GM12878 (cell line): Measurements from ENCODE around the gene MYG1. TPM values are rescaled to one million over a fixed set of nuclear protein-coding genes. Genes with fewer than 3 reads are reported as not detected.

Source experiments
- ATAC-seq: fragments of 200-7000 bp; cut with Tn5 transposase; 3 replicates; pipeline ENCODE4 v1.9.1; 2020; ENCODE audit warnings: mild to moderate bottlenecking, moderate library complexity
- BruUV-seq: library from RNA; stranded (reverse); fragments of 400-500 nt; replicated peaks from 2 replicates; lab custom pipeline; 2021; lab: Mats Ljungman, UMichigan
- CTCF ChIA-PET: fragments of 300-600 bp; sonication (Branson Sonifier 250); formaldehyde crosslinking; extraction: SDS; loops from one replicate; lab custom pipeline; 2021; ENCODE audit warnings: inconsistent platforms; lab: Yijun Ruan, JAX
- POLR2A ChIA-PET: fragments of 350-600 bp; formaldehyde crosslinking; extraction: SDS; loops from one replicate; lab custom pipeline; 2021; ENCODE audit warnings: inconsistent platforms; lab: Charles Lee
- RAD21 ChIA-PET: fragments of 300-600 bp; sonication (Branson Sonifier 250); formaldehyde crosslinking; loops from one replicate; lab custom pipeline; 2023; ENCODE audit warnings: antibody characterized with exemption; ENCODE audit not compliant: unreplicated experiment; lab: Charles Lee
- SMC1A ChIA-PET: fragments of 300-600 bp; sonication (Branson Sonifier 250); formaldehyde crosslinking; loops from one replicate; lab custom pipeline; 2023; ENCODE audit not compliant: unreplicated experiment, uncharacterized antibody; lab: Charles Lee
- DNase-seq: peaks from one replicate; pipeline ENCODE4 v3.0.0-alpha.2; 2011; ENCODE audit warnings: low read depth, low spot score
- FAIRE-seq: peaks from 3 replicates; lab custom pipeline; 2011; peaks lifted over from hg19 to GRCh38; lab: Jason Lieb, UNC
- H2AFZ ChIP-seq: 2 replicates; pipeline ENCODE4 v1.6.0; 2011; ENCODE audit warnings: low read depth, low read length, control low read depth; ENCODE audit not compliant: control insufficient read depth
- H3K27ac ChIP-seq: 2 replicates; pipeline ENCODE4 v1.5.1; 2011; ENCODE audit warnings: control low read depth; ENCODE audit not compliant: control insufficient read depth, insufficient read depth
- H3K27me3 ChIP-seq, 2 experiments: replicated peaks in 1 of 2; 2 replicates each; pipeline versions ENCODE4 v1.6.0 to v1.6.1; 2011; ENCODE audit warnings: low read length in 1 of 2; ENCODE audit not compliant: control insufficient read depth in 2 of 2, insufficient read depth in 2 of 2
- H3K36me3 ChIP-seq, 2 experiments: 2 replicates each; pipeline ENCODE4 v1.5.1; 2011; ENCODE audit warnings: low read length in 1 of 2; ENCODE audit not compliant: control insufficient read depth in 2 of 2, insufficient read depth in 2 of 2
- H3K4me1 ChIP-seq: 2 replicates; pipeline ENCODE4 v1.6.1; 2011; ENCODE audit warnings: mild to moderate bottlenecking, low read length, moderate library complexity, mixed read lengths; ENCODE audit not compliant: control insufficient read depth, insufficient read depth
- H3K4me2 ChIP-seq: 2 replicates; pipeline ENCODE4 v1.6.0; 2011; ENCODE audit warnings: control low read depth; ENCODE audit not compliant: control insufficient read depth, insufficient read depth
- H3K4me3 ChIP-seq: fragments of 200-600 bp; sonication (generic); 2 replicates; pipeline ENCODE4 v1.5.1; 2016
- H3K79me2 ChIP-seq: 2 replicates; pipeline ENCODE4 v1.6.0; 2011; ENCODE audit warnings: low read length; ENCODE audit not compliant: control insufficient read depth, insufficient read depth
- H3K9ac ChIP-seq: 2 replicates; pipeline ENCODE4 v1.8.0; 2011; ENCODE audit warnings: low read length, control low read depth, mixed read lengths; ENCODE audit not compliant: control insufficient read depth, insufficient read depth
- H3K9me3 ChIP-seq: replicated peaks from 3 replicates; pipeline ENCODE4 v1.5.1; 2011; ENCODE audit warnings: mild to moderate bottlenecking, low read length; ENCODE audit not compliant: control insufficient read depth, insufficient read depth
- H4K20me1 ChIP-seq: 2 replicates; pipeline ENCODE4 v1.6.0; 2011; ENCODE audit not compliant: control insufficient read depth, insufficient read depth
- DPF2 ChIP-seq: fragments of 450-650 bp; IDR thresholded peaks from 2 replicates; pipeline ENCODE4 v1.6.1; 2017; ENCODE audit warnings: mild to moderate bottlenecking
- ELK1 ChIP-seq: IDR thresholded peaks from 2 replicates; pipeline ENCODE4 v1.6.1; 2012; ENCODE audit warnings: low read depth, low read length, improper control_type of control experiment
- IRF3 ChIP-seq: fragments of 450-650 bp; IDR thresholded peaks from 2 replicates; pipeline ENCODE4 v1.6.1; 2014; ENCODE audit warnings: mild to moderate bottlenecking
- LARP7 ChIP-seq: fragments of 450-650 bp; IDR thresholded peaks from 2 replicates; pipeline ENCODE4 v1.6.1; 2017; ENCODE audit warnings: mild to moderate bottlenecking
- RCOR1 ChIP-seq: conservative IDR thresholded peaks from 2 replicates; pipeline ENCODE4 v1.6.1; 2012; ENCODE audit warnings: low read depth, low read length, improper control_type of control experiment
- SP1 ChIP-seq: IDR thresholded peaks from one replicate; pipeline ENCODE4 v1.6.1; 2011; ENCODE audit warnings: low read depth, low read length
- SREBF2 ChIP-seq: IDR thresholded peaks from 2 replicates; pipeline ENCODE4 v1.6.1; 2012; ENCODE audit warnings: mild to moderate bottlenecking, low read length
- ZBTB11 ChIP-seq: fragments of 450-650 bp; formaldehyde crosslinking; IDR thresholded peaks from 2 replicates; pipeline ENCODE4 v1.5.0; 2022; ENCODE audit warnings: mild to moderate bottlenecking, missing genetic modification characterization
- ZNF592 ChIP-seq: fragments of 450-650 bp; IDR thresholded peaks from 2 replicates; pipeline ENCODE4 v1.6.1; 2017; ENCODE audit warnings: mild to moderate bottlenecking, moderate library complexity
- WGBS: methylation state at CpG from one replicate; pipeline ENCODE4 v1.1.6; 2016; ENCODE audit warnings: low lambda C conversion rate; ENCODE audit not compliant: insufficient replicate concordance, insufficient coverage; ENCODE audit errors: missing lambda C conversion rate; 5-methylcytosine and 5-hydroxymethylcytosine counted together
- in situ Hi-C: fragments of 300-500 bp; cut with MboI; formaldehyde crosslinking; loops from 9 replicates; pipeline ENCODE4 v1.14.3; 2018; ENCODE audit warnings: mixed read lengths
- intact Hi-C: fragments of 100-400 bp; cut with micrococcal nuclease; formaldehyde crosslinking; loops from one replicate; pipeline ENCODE4 v1.14.2; 2022; ENCODE audit not compliant: unreplicated experiment
- polyA plus RNA-seq, 11 experiments: library from polyadenylated mRNA; depleted of rRNA in 4 of 11; unstranded in 6 of 11; stranded (reverse) in 5 of 11; fragments of >200 nt; fragmentation: Nextera tagmentation in 4 of 11; fragmentation: Illumina TruSeq in 1 of 11; extraction: Ambion mirVana in 4 of 11; extraction: Trizol in 1 of 11; gene quantifications; 1 replicate in 1 of 11; 2 replicates in 10 of 11; pipeline versions ENCODE4 v1.2.1 to v1.2.3, GENCODE V29; 2011 to 2016; ENCODE audit warnings: inconsistent platforms in 2 of 11, missing spikeins in 2 of 11, low read depth in 1 of 11
- total RNA-seq, 4 experiments: library from RNA; depleted of rRNA in 3 of 4; stranded (reverse); fragments of >200 nt in 3 of 4; fragmentation: Illumina TruSeq in 1 of 4; extraction: Trizol in 1 of 4; gene quantifications; 2 replicates each; pipeline versions ENCODE4 v1.2.1 to v1.2.3, GENCODE V29; 2013 to 2021

Gene MYG1
- total and polyA plus RNA-seq, 10 of the 15 experiments (the other 5 are each of a cell fraction or from before 2014, with no cell fraction given): 20.7 to 81.0 (median 49.4) TPM

GRCh38 chr12:53344824-53345485 is 45.5 kb downstream of the MYG1 start:
- no peak for FAIRE-seq
- TF ChIP-seq IRF3: no peak
- TF ChIP-seq SREBF2: no peak
- peak; percentile 16 for TF ChIP-seq SP1
- TF ChIP-seq ZNF592: 0 out of 2 replicates have a peak, but pooled peaks have one; percentile 35
- no peak for TF ChIP-seq ZBTB11
- no peak for TF ChIP-seq ELK1
- TF ChIP-seq LARP7: no peak
- no peak for TF ChIP-seq DPF2
- no peak for TF ChIP-seq RCOR1

More at GRCh38 chr12:53344824-53345485, 45.5 kb downstream of the MYG1 start:
- Histone ChIP-seq H3K4me2 (peak overlapping the region; percentile 96), H3K9ac (peak overlapping the region; percentile 34; the same call in 1 of the 2 replicates), H3K36me3 (no peaks in the 10 kb centered on the region), H4K20me1 (no peaks in the 10 kb centered on the region), H3K27ac (no peak overlapping the region), H3K27me3 (peaks cover 0 to 5% of the 10 kb centered on the region in 2 experiments; a peak in 1 of 4 replicates), H3K4me1 (peaks cover 5% of the 10 kb centered on the region), H2AFZ (peak overlapping the region; percentile 94), H3K4me3 (peak overlapping the region; percentile 80), H3K9me3 (no peaks in the 10 kb centered on the region), H3K79me2 (no peaks in the 10 kb centered on the region)
- in situ Hi-C loops: loop anchor here (5.0 kb wide), 1 partner anchor 77 kb away; the partner anchor contains the start of gene AMHR2
- intact Hi-C loops: loop anchor here (1.0 kb wide), 3 partner anchors 21 to 186 kb away; no protein-coding TSS in a partner anchor
- BruUV-seq: no TSS peak
- under 1% methylated on average over 19 of the region's 50 CpGs for WGBS
- ChIA-PET CTCF (interaction anchor here (0.5 to 7.5 kb wide), 61 partner anchors 7 to 305 kb away, joined by 3 to 240 read pairs (median 4); partner anchors contain the start of genes AAAS, CSAD, ESPL1 and ITGB7), RAD21 (interaction anchor here (0.6 to 2.6 kb wide), 34 partner anchors 10 to 401 kb away, joined by 3 to 118 read pairs (median 4); partner anchors contain the start of genes AAAS, ESPL1, MYG1 and PFDN5), POLR2A (interaction anchor here (1.0 to 3.4 kb wide), 9 partner anchors 10 to 156 kb away, joined by 3 to 41 read pairs (median 5); partner anchors contain the start of genes SP1 and TARBP2), SMC1A (interaction anchor here (0.6 to 4.2 kb wide), 26 partner anchors 7 to 278 kb away, joined by 3 to 123 read pairs (median 4); partner anchors contain the start of genes AAAS, MYG1 and PFDN5)
- ATAC-seq (peak; percentile 95), DNase-seq (no peak)
